ENCODE data around the gene SLC22A4. TPM values are rescaled to one million over a fixed set of nuclear protein-coding genes. Genes with fewer than 3 reads are reported as not detected.

The SLC22A4 gene
- total RNA-seq, 2 donors from 2014 or later = 0.68 TPM; not detected in 1

DNA sequence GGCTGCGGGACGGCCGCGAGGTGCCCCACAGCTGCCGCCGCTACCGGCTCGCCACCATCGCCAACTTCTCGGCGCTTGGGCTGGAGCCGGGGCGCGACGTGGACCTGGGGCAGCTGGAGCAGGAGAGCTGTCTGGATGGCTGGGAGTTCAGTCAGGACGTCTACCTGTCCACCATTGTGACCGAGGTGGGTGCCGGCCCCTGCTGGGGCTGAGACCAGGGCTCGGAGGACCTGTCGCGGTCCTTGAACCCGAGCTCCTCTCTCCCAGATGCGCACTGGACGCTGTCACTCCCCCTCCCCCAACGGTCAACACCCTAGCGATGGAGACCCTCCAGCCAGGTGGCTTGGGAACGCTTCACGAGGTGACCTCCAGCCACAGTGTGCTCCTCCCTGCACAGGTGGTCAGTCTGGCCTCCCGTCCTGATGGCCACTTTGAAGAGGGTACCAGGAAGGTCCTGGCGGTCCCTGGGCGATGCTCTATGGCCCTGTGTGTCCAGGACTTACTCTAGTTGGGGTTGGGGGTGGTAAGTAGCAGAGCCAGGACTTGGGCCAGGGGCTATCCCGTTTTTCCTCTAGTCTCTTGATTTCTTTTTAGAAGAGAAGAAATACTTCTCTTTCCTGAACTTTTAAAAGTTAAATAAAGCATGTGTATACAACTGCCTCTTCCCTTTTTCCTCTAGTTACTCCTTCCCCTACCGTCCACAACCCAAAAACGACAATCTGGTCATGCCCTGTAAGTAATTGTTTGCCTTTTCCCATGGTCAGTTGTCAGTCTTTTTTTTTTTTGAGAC is 76.2 kb downstream of the SLC22A4 start:
- H3K4me3 Mint-ChIP-seq = peak overlapping the region; percentile 69
- peaks cover 22% of the 10 kb centered on the region for H3K27me3 ChIP-seq (ENCODE audit: control insufficient read depth, insufficient read depth, low read length, poor library complexity, severe bottlenecking)
- no peak overlapping the region for H3K27ac Mint-ChIP-seq
- peaks cover 15% of the 10 kb centered on the region for H3K27me3 Mint-ChIP-seq (ENCODE audit: insufficient read depth)
- H3K9ac ChIP-seq (ENCODE audit: extremely low read depth, low read length, poor library complexity, severe bottlenecking) = no peak overlapping the region
- H3K27ac ChIP-seq (ENCODE audit: low read depth, low read length) = no peak overlapping the region
- TF ChIP-seq, protein P1, sequence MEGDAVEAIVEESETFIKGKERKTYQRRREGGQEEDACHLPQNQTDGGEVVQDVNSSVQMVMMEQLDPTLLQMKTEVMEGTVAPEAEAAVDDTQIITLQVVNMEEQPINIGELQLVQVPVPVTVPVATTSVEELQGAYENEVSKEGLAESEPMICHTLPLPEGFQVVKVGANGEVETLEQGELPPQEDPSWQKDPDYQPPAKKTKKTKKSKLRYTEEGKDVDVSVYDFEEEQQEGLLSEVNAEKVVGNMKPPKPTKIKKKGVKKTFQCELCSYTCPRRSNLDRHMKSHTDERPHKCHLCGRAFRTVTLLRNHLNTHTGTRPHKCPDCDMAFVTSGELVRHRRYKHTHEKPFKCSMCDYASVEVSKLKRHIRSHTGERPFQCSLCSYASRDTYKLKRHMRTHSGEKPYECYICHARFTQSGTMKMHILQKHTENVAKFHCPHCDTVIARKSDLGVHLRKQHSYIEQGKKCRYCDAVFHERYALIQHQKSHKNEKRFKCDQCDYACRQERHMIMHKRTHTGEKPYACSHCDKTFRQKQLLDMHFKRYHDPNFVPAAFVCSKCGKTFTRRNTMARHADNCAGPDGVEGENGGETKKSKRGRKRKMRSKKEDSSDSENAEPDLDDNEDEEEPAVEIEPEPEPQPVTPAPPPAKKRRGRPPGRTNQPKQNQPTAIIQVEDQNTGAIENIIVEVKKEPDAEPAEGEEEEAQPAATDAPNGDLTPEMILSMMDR (conservative IDR thresholded peaks at IDR 0.05) = no peak
- no peaks in the 10 kb centered on the region for H3K36me3 Mint-ChIP-seq (ENCODE audit: low read depth)
- peaks cover 6% of the 10 kb centered on the region for H3K4me1 ChIP-seq (ENCODE audit: control insufficient read depth, insufficient read depth, low read length)
- H3K4me1 Mint-ChIP-seq = peaks cover 19% of the 10 kb centered on the region
- peak overlapping the region; percentile 83 for H3K4me3 ChIP-seq (ENCODE audit: low read length)
- no peaks in the 10 kb centered on the region for H3K9me3 ChIP-seq (ENCODE audit: control insufficient read depth, low read length)
- 25 to 36% methylated on average over 14 to 34 of the region's 34 CpGs for WGBS, 2 experiments (ENCODE audit: insufficient coverage in 1 of 2, insufficient read length in 1 of 2)
- no peak for DNase-seq
- H3K36me3 ChIP-seq (ENCODE audit: control insufficient read depth, insufficient read depth, low read length) = no peaks in the 10 kb centered on the region
- H3K9me3 Mint-ChIP-seq = no peaks in the 10 kb centered on the region

DNA sequence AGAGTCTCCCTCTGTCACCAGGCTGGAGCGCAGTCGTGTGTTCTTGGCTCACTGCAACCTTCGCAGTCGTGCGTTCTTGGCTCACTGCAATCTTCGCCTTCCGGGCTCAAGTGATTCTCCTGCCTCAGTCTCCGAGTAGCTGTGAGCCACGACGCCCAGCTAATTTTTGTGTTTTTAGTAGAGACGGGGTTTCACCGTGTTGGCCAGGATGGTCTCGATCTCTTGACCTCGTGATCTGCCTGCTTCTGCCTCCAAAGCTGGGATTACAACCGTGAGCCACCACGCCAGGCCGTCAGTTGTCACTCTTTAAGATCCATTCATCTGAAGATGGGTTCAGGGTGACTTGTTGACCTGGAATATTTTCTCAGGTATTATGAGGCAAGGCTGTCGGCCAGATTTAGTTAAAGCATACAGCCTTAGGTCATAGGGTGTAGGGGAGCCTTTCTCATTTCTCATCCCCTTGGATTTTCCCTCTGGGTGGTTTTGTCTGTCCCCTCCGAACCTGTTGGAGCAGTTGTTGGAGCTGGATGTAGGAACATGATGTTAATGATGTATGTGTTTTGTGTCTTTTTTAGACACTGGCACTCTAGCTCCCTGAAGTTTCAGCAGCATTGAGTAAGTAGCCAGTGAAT is 76.9 kb downstream of the SLC22A4 start:
- H3K36me3 ChIP-seq (ENCODE audit: control insufficient read depth, insufficient read depth, low read length) = no peaks in the 10 kb centered on the region
- H3K27me3 Mint-ChIP-seq (ENCODE audit: insufficient read depth) = peaks cover 15% of the 10 kb centered on the region
- H3K4me3 ChIP-seq (ENCODE audit: low read length) = no peak overlapping the region
- no peak overlapping the region for H3K9ac ChIP-seq (ENCODE audit: extremely low read depth, low read length, poor library complexity, severe bottlenecking)
- peaks cover 25% of the 10 kb centered on the region for H3K4me1 Mint-ChIP-seq
- no peaks in the 10 kb centered on the region for H3K36me3 Mint-ChIP-seq (ENCODE audit: low read depth)
- no peak for DNase-seq
- no peaks in the 10 kb centered on the region for H3K9me3 Mint-ChIP-seq
- no peaks in the 10 kb centered on the region for H3K9me3 ChIP-seq (ENCODE audit: control insufficient read depth, low read length)
- 93 to 94% methylated on average over 15 to 19 of the region's 19 CpGs for WGBS, 2 experiments (ENCODE audit: insufficient coverage in 1 of 2, insufficient read length in 1 of 2)
- TF ChIP-seq, protein P1 (conservative IDR thresholded peaks at IDR 0.05) = no peak
- H3K27me3 ChIP-seq (ENCODE audit: control insufficient read depth, insufficient read depth, low read length, poor library complexity, severe bottlenecking) = peaks cover 22% of the 10 kb centered on the region
- H3K27ac Mint-ChIP-seq = no peak overlapping the region
- no peak overlapping the region for H3K27ac ChIP-seq (ENCODE audit: low read depth, low read length)
- peaks cover 6% of the 10 kb centered on the region for H3K4me1 ChIP-seq (ENCODE audit: control insufficient read depth, insufficient read depth, low read length)
- H3K4me3 Mint-ChIP-seq = peak overlapping the region; percentile 69

DNA sequence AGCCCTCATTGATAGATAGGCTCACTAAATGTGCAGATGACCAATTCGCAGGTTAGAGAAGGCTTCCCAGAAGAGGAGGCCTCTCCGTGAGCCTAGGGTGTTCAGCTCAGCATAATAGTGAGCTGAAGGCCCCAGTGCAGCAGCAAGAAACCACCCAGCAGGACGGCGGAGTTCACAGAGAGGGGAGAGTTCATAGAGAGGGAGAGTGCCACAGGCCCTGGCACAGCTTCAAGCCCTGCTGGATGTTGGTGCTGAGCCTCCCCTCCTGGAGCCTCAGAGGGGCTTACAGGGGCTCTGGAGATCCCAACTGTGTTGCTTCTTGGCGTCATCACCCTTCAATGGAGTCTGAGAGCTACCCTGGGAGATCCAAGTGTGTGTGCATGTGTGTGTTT is 77.4 kb downstream of the SLC22A4 start:
- H3K4me3 ChIP-seq (ENCODE audit: low read length) = no peak overlapping the region
- H3K36me3 ChIP-seq (ENCODE audit: control insufficient read depth, insufficient read depth, low read length) = no peaks in the 10 kb centered on the region
- Mint-ChIP-seq H3K4me3 (peak overlapping the region; percentile 69), H3K27ac (no peak overlapping the region), H3K4me1 (peaks cover 27% of the 10 kb centered on the region), H3K9me3 (no peaks in the 10 kb centered on the region), H3K36me3 (ENCODE audit: low read depth) (no peaks in the 10 kb centered on the region), H3K27me3 (ENCODE audit: insufficient read depth) (peaks cover 15% of the 10 kb centered on the region)
- H3K9ac ChIP-seq (ENCODE audit: extremely low read depth, low read length, poor library complexity, severe bottlenecking) = no peak overlapping the region
- WGBS, 2 experiments (ENCODE audit: insufficient coverage in 1 of 2, insufficient read length in 1 of 2) = 89 to 93% methylated on average over 5 of the region's 5 CpGs
- no peak for DNase-seq
- peaks cover 22% of the 10 kb centered on the region for H3K27me3 ChIP-seq (ENCODE audit: control insufficient read depth, insufficient read depth, low read length, poor library complexity, severe bottlenecking)
- no peak overlapping the region for H3K27ac ChIP-seq (ENCODE audit: low read depth, low read length)
- peaks cover 6% of the 10 kb centered on the region for H3K4me1 ChIP-seq (ENCODE audit: control insufficient read depth, insufficient read depth, low read length)
- TF ChIP-seq, protein P1 (conservative IDR thresholded peaks at IDR 0.05) = no peak
- no peaks in the 10 kb centered on the region for H3K9me3 ChIP-seq (ENCODE audit: control insufficient read depth, low read length)
